ENCODE measurements around the gene ENPP5.

DNA sequence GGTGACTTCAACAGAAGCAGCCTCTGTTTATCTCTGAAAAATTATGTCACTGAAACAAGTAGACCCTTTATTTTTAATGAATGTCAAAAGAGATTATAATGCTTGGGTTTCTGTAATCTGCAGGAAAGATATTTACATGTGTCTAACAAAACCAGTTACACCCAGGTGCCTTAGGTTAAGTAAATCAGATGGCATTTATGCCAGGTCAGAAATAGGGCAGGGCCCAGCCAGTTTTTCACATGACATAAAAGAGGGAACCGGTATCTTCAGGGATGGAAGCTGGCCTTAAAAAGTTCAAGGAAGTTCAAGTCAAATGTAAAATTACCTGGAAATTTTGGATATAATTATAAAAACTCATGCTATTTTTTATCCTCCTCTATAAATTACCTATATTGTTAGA lies 55.1 kb downstream of the ENPP5 start:
- TF ChIP-seq POLR2AphosphoS5 (IDR thresholded peaks at IDR 0.05; ENCODE audit: low read depth, low read length) (no peak), POLR2A (IDR thresholded peaks at IDR 0.05; ENCODE audit: low read depth, low read length) (no peak), TAF1 (IDR thresholded peaks at IDR 0.05; ENCODE audit: low read depth, low read length) (no peak)

Data from GM12891 (cell line).